IPS-11a (cell line): ENCODE measurements around the gene LPIN1.
"Not testable (repeated sequence)": the region's sequence is repeated elsewhere in the genome, so short reads cannot be mapped to it uniquely, and the experiment has no call there.

Experiments
- H3K4me3 ChIP-seq: one replicate; pipeline ENCODE4 v1.5.1; 2013; ENCODE audit warnings: low read depth, low read length, control low read depth

The LPIN1 gene

GRCh38 chr2:11759182-11759975 lies 12.9 kb downstream of the LPIN1 start:
- H3K4me3 ChIP-seq, result not testable (repeated sequence)

GRCh38 chr2:11761259-11761658 lies 14.8 kb downstream of the LPIN1 start:
- no peak overlapping the region for H3K4me3 ChIP-seq

- no peak overlapping the region for H3K4me3 ChIP-seq
These were observed 15.6 kb downstream of the LPIN1 start for GRCh38 chr2:11762031-11762430.

- H3K4me3 ChIP-seq, result no peak overlapping the region
These were observed 16.5 kb downstream of the LPIN1 start for GRCh38 chr2:11762799-11763461.

GRCh38 chr2:11764359-11764758 lies 17.9 kb downstream of the LPIN1 start:
- no peak overlapping the region for H3K4me3 ChIP-seq

- H3K4me3 ChIP-seq, result no peak overlapping the region
These were observed 18.5 kb downstream of the LPIN1 start for GRCh38 chr2:11764920-11765319.

- no peak overlapping the region for H3K4me3 ChIP-seq
These were observed 19.1 kb downstream of the LPIN1 start for GRCh38 chr2:11765501-11765900.

- H3K4me3 ChIP-seq, result no peak overlapping the region
These were observed 19.6 kb downstream of the LPIN1 start for GRCh38 chr2:11766016-11766415.

GRCh38 chr2:11767779-11768178 lies 21.3 kb downstream of the LPIN1 start:
- H3K4me3 ChIP-seq, result no peak overlapping the region

- H3K4me3 ChIP-seq, result no peak overlapping the region
These were observed 22.5 kb downstream of the LPIN1 start for GRCh38 chr2:11768946-11769345.

GRCh38 chr2:11769516-11769915 lies 23.1 kb downstream of the LPIN1 start:
- H3K4me3 ChIP-seq, result no peak overlapping the region

GRCh38 chr2:11770531-11771188 lies 24.2 kb downstream of the LPIN1 start:
- no peak overlapping the region for H3K4me3 ChIP-seq

GRCh38 chr2:11771971-11772615 lies 25.7 kb downstream of the LPIN1 start:
- H3K4me3 ChIP-seq, result no peak overlapping the region

- H3K4me3 ChIP-seq, result no peak overlapping the region
These were observed 26.7 kb downstream of the LPIN1 start for GRCh38 chr2:11773111-11773510.

GRCh38 chr2:11773747-11774525 lies 27.5 kb downstream of the LPIN1 start:
- H3K4me3 ChIP-seq, result no peak overlapping the region

- H3K4me3 ChIP-seq, result no peak overlapping the region
These were observed 28.2 kb downstream of the LPIN1 start for GRCh38 chr2:11774600-11774999.

GRCh38 chr2:11775384-11775783 lies 29.0 kb downstream of the LPIN1 start:
- no peak overlapping the region for H3K4me3 ChIP-seq

GRCh38 chr2:11777066-11777782 lies 30.8 kb downstream of the LPIN1 start:
- no peak overlapping the region for H3K4me3 ChIP-seq

GRCh38 chr2:11777886-11778415 lies 31.5 kb downstream of the LPIN1 start:
- H3K4me3 ChIP-seq, result no peak overlapping the region

- H3K4me3 ChIP-seq, result no peak overlapping the region
These were observed 32.0 kb downstream of the LPIN1 start for GRCh38 chr2:11778416-11778815.
